HL-60 (cell line): ENCODE measurements around the gene DFFA.

Experiments used
- DNase-seq, 2 experiments: peaks; one replicate each; pipeline ENCODE4 v3.0.0-alpha.2; 2010 to 2020; ENCODE audit warnings: low read depth in 1 of 2, low spot score in 1 of 2
- H3K27ac ChIP-seq: fragments of 250-450 bp; sonication (Bioruptor Pico); replicated peaks from 2 replicates; pipeline ENCODE4 v1.5.1; 2020; ENCODE audit warnings: mild to moderate bottlenecking, moderate library complexity
- H3K27me3 ChIP-seq: fragments of 250-450 bp; sonication (Bioruptor Pico); 2 replicates; pipeline ENCODE4 v1.5.1; 2021; ENCODE audit warnings: mild to moderate bottlenecking, moderate library complexity; ENCODE audit not compliant: insufficient read depth, poor library complexity, severe bottlenecking
- H3K4me3 ChIP-seq: replicated peaks from 2 replicates; pipeline ENCODE4 v1.5.1; 2011; ENCODE audit warnings: mild to moderate bottlenecking, control low read depth, low read length; ENCODE audit not compliant: insufficient read depth
- CTCF ChIP-seq: IDR thresholded peaks from one replicate; pipeline ENCODE4 v1.5.1; 2011; ENCODE audit warnings: low read length, control low read depth, inconsistent platforms; ENCODE audit not compliant: insufficient read depth
- GABPA ChIP-seq: IDR thresholded peaks from 2 replicates; pipeline ENCODE4 v1.6.1; 2012; ENCODE audit warnings: low read depth
- POLR2AphosphoS5 ChIP-seq: IDR thresholded peaks from 2 replicates; pipeline ENCODE4 v1.6.1; 2012; ENCODE audit warnings: low read depth
- REST ChIP-seq: IDR thresholded peaks from 2 replicates; pipeline ENCODE4 v1.6.1; 2012; ENCODE audit warnings: low read depth; ENCODE audit not compliant: insufficient replicate concordance
- SPI1 ChIP-seq: IDR thresholded peaks from 2 replicates; pipeline ENCODE4 v1.6.1; 2012; ENCODE audit warnings: low read depth, mild to moderate bottlenecking, borderline replicate concordance

DFFA gene

DNA sequence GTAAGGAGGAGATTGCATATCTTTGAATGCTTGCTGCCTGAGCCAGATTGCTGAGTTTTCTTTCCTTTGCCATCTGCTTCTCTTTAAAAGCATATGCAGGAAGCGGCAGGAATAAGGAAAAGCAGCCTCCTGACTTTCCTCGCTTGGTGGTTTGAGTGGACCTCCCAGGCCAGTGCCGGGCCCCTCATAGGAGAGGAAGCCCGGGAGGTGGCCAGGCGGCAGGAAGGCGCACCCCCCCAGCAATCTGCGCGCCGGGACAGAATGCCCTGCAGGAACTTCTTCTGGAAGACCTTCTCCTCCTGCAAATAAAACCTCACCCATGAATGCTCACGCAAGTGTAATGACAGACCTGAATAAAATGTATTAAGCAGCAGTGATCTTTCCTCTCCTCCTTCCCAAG, 21.0 kb downstream of the DFFA start:
- TF ChIP-seq CTCF (no peak), REST (no peak), POLR2AphosphoS5 (no peak), GABPA (no peak), SPI1 (no peak)
- Histone ChIP-seq H3K27ac (no peak overlapping the region), H3K27me3 (no peaks in the 10 kb centered on the region), H3K4me3 (no peak overlapping the region)
- DNase-seq, result no peak

DNA sequence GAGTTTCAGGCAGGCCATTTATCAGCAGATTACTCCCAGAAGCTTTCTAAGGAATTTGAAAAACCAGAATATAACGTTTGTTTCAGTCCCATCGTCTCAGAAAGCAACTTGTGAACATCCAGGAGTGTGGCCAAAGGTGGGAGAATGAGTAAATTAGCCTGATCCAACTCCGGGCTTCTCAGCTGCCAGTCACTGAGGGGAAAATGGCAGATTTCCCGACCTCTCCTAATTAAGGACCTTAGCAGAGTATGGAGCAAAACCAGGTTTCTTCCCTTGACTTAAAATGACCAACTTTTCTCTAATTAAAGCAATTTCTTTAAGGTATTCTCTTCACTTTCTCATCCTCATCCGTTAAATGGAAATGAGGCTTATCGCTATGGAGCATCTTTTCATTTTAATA, 21.5 kb downstream of the DFFA start:
- Histone ChIP-seq H3K27me3 (no peaks in the 10 kb centered on the region), H3K4me3 (no peak overlapping the region), H3K27ac (no peak overlapping the region)
- TF ChIP-seq POLR2AphosphoS5 (no peak), CTCF (no peak), REST (no peak), GABPA (no peak), SPI1 (no peak)
- no peak for DNase-seq

GRCh38 chr1:10450156-10450814, 22.0 kb downstream of the DFFA start:
- no peak for TF ChIP-seq REST
- TF ChIP-seq GABPA, result no peak
- no peak for TF ChIP-seq SPI1
- no peak for TF ChIP-seq CTCF
- TF ChIP-seq POLR2AphosphoS5, result no peak
- H3K27ac ChIP-seq, result no peak overlapping the region
- no peak for DNase-seq

More at GRCh38 chr1:10450156-10450814, 22.0 kb downstream of the DFFA start:
- H3K27me3 ChIP-seq, result no peaks in the 10 kb centered on the region
- no peak overlapping the region for H3K4me3 ChIP-seq
